GM19025 (cell line): ENCODE measurements around the gene SMIM10L1.

ENCODE experiments used
- ATAC-seq: cut with Tn5 transposase; IDR thresholded peaks from one replicate; pipeline ENCODE4 v1.9.1; 2021; ENCODE audit warnings: mild to moderate bottlenecking, low read depth, moderate library complexity; ENCODE audit not compliant: unreplicated experiment

Gene SMIM10L1

DNA sequence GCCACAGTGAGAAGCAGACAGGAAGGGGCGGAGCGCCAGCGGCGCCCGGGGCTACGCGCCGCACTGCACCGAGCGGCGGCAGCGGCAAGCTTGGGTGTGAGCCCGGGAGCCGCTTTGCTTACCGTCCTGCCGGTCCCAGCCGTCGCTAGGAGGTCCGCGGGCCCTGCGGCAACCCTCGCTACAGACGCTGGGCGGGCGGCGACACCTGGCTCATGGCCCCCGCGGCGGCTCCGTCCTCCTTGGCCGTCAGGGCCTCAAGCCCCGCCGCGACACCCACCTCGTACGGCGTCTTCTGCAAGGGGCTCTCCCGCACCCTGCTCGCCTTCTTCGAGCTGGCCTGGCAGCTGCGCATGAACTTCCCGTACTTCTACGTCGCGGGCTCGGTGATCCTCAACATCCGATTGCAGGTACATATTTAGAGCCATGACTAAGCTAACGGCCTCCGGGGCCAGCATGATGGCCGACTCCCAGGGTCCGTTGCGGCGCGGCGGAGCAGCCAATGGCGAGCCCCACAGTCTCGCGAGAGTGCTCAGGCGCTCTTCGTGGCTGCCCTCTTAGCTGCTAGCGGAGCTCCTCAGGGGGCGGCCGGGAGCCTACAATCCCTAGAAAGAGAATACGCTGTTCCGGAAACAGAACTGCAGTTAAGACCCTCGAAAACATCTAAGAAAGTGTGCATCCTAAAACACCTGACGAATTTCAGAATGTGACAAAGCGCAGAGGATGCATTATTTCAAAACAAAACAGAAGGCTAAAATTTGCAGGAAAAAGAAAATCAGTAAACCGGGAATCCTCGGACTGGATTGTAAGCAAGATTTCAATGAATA, at the start of gene SMIM10L1:
SMIM10L1 (plus strand) TSS at position 50 of the 824 bp plus-strand sequence; CDS start at position 213, 163 bp downstream.
- peak; percentile 97 for ATAC-seq

DNA sequence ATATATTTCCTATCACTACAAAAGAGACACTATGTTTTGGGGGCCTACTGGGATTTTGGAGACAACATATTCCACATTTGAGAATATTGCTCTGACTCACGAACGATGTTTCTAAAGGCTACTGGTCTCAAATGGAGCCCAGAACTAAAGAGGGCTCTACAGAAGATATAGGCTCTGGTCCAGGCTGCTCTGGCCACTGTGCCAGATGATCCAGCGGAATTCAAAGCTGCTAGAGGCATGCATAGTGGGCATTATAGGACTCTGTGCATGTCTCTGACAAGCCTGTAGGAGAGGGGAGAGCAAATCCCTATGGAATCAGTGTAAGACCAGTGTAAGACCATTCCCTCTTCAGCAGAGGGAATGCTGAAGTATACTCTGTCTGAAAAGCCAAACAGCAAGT, 40.6 kb upstream of the SMIM10L1 start:
- no peak for ATAC-seq

DNA sequence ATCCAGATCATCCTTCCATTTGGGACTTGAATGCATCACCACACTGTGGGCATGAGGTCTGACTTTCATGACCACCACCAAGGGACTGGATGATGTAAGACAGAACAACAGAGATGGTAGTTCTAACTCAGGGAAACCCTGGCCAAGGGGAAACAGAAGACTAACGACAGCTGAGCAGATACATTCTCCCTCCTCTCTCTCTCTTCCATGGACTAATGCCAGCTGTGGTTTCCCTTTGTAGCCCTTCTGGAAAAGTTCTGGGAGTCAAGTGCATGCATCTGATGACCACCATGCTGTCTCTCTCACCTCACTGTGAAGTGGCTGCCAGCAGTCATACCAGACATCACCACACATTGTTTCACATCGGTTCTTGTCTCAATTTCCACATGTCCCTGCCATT, 40.0 kb upstream of the SMIM10L1 start:
- no peak for ATAC-seq

DNA sequence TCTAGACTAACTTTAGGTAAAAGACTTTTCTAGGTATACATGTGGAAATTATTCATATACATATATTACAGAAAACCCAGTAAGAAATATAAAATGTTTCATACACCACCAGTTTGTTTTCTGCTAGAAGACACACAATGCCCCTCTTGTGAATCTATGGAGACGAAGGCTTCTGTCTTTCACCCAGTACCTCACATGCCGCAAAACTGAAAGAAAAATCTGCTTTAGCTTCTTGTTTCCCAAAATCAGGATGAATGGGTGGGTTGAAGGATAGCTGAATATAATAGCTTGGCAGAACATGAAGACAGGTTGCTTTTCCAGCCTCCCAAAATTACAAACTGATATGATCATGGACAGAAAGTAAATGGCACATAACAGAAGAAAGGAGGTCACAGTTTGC, 37.8 kb upstream of the SMIM10L1 start:
- ATAC-seq = no peak

GRCh38 chr12:11133816-11134215, 37.2 kb upstream of the SMIM10L1 start:
- no peak for ATAC-seq

DNA sequence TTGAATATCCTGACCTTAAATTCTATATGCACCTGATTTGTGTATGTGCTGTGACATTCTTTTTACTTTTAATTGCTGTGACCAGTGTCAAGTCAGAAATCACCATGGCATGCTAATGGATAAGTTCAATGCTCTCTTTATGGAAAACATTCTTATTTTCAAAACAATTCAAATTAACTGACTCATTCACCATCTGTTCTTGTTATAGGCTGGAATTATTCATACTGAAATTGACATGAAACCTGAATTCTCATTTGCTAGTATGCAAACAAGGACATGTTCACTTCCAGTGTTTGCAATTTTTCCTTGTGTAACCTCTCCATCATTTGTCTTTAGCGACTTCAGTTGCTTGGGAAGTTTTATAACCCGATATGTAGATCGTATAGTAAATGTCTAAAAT, 36.7 kb upstream of the SMIM10L1 start, which contains the start of gene TAS2R30:
TAS2R30 (minus strand) TSS at position 340 of the 400 bp plus-strand sequence. CDS start 400 bp downstream, outside the sequence.
- no peak for ATAC-seq

- ATAC-seq = no peak
These were observed 34.9 kb upstream of the SMIM10L1 start for GRCh38 chr12:11136075-11136474.

- no peak for ATAC-seq
These were observed 27.6 kb upstream of the SMIM10L1 start for GRCh38 chr12:11143352-11143751.

- no peak for ATAC-seq
These were observed 26.7 kb upstream of the SMIM10L1 start for GRCh38 chr12:11144297-11144696.

- ATAC-seq = no peak
These were observed 23.6 kb upstream of the SMIM10L1 start for GRCh38 chr12:11147420-11147819.

- ATAC-seq = no peak
These were observed 20.2 kb upstream of the SMIM10L1 start for GRCh38 chr12:11150832-11151231.

DNA sequence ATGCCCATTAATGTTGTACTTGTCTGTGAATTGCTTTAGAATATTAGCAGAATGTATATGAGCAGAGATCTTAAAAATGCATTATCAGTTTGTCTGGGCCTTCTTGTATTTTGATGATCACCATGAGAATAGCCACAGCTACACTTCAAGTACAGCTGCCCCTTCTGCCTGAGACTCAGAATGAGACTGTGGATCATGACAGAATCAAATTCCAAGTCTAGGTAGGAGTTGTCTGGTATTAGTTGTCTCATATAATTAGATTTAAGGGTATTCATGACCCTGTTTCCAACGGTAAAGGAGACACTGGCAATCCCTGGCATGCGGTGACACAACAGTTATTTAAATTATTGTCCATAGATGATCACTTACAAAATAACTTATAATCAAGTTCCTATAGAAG, 18.3 kb upstream of the SMIM10L1 start:
- no peak for ATAC-seq

DNA sequence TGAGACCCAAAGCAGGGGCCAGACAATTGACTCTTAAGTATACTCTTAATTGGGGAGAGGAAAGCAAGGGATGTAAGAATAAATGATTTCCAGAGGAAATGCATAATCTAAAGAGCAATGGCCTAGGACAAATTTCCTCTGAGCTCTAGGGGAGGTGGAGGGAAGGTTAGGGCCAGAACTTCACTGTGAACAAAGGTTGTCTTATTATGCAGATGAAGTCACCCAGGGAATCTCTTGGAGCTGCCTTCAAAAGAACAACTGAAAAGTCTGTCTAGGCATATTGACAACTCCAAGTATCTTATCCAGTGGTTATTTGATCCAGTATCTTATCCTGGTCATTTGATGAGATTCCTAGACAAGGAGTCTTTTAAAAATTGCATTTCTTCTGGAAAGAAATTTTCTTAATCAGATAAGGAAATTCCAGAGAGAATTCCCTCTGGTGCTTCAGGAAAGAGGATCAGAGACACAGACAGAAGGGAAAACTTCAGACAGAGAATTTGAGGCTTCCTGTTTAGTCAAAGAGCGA, 16.5 kb upstream of the SMIM10L1 start:
- no peak for ATAC-seq

- ATAC-seq = no peak
These were observed 12.0 kb upstream of the SMIM10L1 start for GRCh38 chr12:11158885-11159444.

GRCh38 chr12:11162502-11162901, 8.5 kb upstream of the SMIM10L1 start:
- no peak for ATAC-seq

GRCh38 chr12:11164384-11164783, 6.6 kb upstream of the SMIM10L1 start:
- no peak for ATAC-seq

DNA sequence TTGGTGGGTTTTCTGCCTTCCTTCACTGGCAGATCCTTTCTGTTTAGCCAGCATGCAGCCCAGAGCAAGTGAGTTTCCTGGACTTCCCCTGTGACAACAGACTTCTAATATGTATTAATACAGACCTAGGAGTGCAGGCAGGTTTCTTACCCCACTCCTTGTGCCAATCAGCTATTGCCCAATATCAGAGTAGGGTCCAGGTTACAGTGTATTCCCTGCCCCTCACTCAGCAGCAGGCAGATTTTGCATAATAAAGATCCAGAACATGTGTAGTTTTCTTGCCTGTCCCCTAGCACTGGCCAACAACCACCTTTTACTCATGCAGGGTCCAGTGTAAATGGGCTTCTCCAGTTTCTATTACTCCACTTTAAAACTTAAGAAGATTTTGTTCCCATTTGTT, 4.7 kb upstream of the SMIM10L1 start:
- no peak for ATAC-seq

- ATAC-seq = no peak
These were observed 217 bp upstream of the SMIM10L1 start for GRCh38 chr12:11170810-11171144.

- ATAC-seq = no peak
These were observed 1.1 kb downstream of the SMIM10L1 start for GRCh38 chr12:11171969-11172675.

GRCh38 chr12:11174022-11174421, 3.0 kb downstream of the SMIM10L1 start:
- ATAC-seq = no peak

GRCh38 chr12:11178250-11178649, 7.3 kb downstream of the SMIM10L1 start:
- ATAC-seq = no peak
